Measurements from ENCODE around the gene IGLL1.
"Not testable (repeated sequence)": the region's sequence is repeated elsewhere in the genome, so short reads cannot be mapped to it uniquely, and the experiment has no call there.

The IGLL1 gene

GRCh38 chr22:23574371-23574811, 5.7 kb downstream of the IGLL1 start:
- no peaks in the 10 kb centered on the region for H3K27me3 ChIP-seq (replicated peaks)
- in situ Hi-C loops (cut with HindIII; ENCODE audit: low pct_ligation_motif_present, low sequenced_read_pairs): no loop called here
- DNase-seq: no peak
- H3K36me3 ChIP-seq (replicated peaks): no peaks in the 10 kb centered on the region
- H3K4me3 ChIP-seq (ENCODE audit: low read depth, low read length): no peak overlapping the region
- H3K27ac ChIP-seq: no peak overlapping the region
- no peak for TF ChIP-seq CTCF (IDR thresholded peaks at IDR 0.05; ENCODE audit: low read depth, low read length, missing control alignments)

GRCh38 chr22:23573701-23574235, 6.3 kb downstream of the IGLL1 start:
- in situ Hi-C loops (cut with HindIII; ENCODE audit: low pct_ligation_motif_present, low sequenced_read_pairs); H3K4me3 ChIP-seq (ENCODE audit: low read depth, low read length); DNase-seq; H3K36me3 ChIP-seq (replicated peaks); H3K27me3 ChIP-seq (replicated peaks); H3K27ac ChIP-seq: not testable (repeated sequence)

DNA sequence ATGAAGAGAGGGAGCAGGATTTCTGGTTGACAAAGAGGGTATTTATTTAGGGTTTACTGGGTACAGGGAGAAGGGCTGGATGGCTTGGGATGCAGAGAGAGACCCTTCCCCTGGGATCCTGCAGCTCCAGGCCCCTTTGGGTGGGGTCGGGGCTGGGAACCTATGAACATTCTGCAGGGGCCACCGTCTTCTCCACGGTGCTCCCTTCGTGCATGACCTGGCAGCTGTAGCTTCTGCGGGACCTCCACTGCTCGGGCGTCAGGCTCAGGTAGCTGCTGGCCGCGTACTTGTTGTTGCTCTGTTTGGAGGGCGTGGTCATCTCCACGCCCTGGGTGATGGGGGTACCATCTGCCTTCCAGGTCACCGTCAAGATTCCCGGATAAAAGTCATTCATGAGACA, 7.0 kb downstream of the IGLL1 start:
- H3K27ac ChIP-seq; H3K27me3 ChIP-seq (replicated peaks); H3K36me3 ChIP-seq (replicated peaks); in situ Hi-C loops (cut with HindIII; ENCODE audit: low pct_ligation_motif_present, low sequenced_read_pairs); DNase-seq; H3K4me3 ChIP-seq (ENCODE audit: low read depth, low read length): not testable (repeated sequence)

DNA sequence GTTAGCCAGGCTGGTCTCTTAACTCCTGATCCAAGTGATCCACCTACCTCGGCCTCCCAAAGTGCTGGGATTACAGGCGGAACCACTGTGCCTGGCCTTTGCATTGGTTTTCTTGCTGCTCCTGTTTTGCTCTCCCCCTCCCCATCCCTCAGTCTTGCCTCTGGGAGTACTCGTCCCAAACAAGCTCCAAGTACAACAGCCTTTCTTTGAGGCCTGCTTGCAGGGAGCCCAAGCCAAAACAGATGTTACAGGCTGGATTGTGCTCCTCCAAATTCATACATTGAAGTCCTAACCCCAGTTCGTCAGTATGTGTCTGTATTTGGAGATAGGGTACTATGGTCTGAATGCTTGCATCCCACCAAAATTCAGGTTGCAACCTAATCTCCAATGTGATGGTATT, 8.6 kb downstream of the IGLL1 start:
- H3K4me3 ChIP-seq (ENCODE audit: low read depth, low read length): no peak overlapping the region
- no peaks in the 10 kb centered on the region for H3K36me3 ChIP-seq (replicated peaks)
- no peak for TF ChIP-seq CTCF (IDR thresholded peaks at IDR 0.05; ENCODE audit: low read depth, low read length, missing control alignments)
- peaks cover 7% of the 10 kb centered on the region for H3K27me3 ChIP-seq (replicated peaks)
- in situ Hi-C loops (cut with HindIII; ENCODE audit: low pct_ligation_motif_present, low sequenced_read_pairs): no loop called here
- DNase-seq: no peak
- no peak overlapping the region for H3K27ac ChIP-seq

DNA sequence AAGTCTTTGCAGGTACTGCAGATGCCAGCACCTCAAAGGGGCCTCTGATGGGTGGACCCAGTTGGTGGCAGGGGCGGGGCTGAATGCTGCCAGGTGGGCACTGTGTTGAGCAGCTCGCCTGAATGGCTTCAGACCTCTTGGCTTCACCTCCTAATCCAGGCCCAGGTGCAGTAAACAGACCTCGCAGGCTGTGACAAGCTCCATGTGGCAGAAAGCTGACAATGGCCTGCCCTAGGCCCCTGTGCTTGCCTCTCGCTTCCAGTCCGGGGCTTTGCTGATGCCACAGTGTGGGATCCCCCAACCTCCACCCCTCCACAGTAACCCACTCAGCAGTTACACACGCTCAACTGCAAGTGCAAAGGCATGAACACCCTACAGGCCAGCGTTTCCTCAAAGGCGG, 9.4 kb downstream of the IGLL1 start:
- H3K27ac ChIP-seq: no peak overlapping the region
- H3K36me3 ChIP-seq (replicated peaks): no peaks in the 10 kb centered on the region
- no peak overlapping the region for H3K4me3 ChIP-seq (ENCODE audit: low read depth, low read length)
- DNase-seq: no peak
- no peak for TF ChIP-seq CTCF (IDR thresholded peaks at IDR 0.05; ENCODE audit: low read depth, low read length, missing control alignments)
- in situ Hi-C loops (cut with HindIII; ENCODE audit: low pct_ligation_motif_present, low sequenced_read_pairs): no loop called here
- H3K27me3 ChIP-seq (replicated peaks): peaks cover 12% of the 10 kb centered on the region

DNA sequence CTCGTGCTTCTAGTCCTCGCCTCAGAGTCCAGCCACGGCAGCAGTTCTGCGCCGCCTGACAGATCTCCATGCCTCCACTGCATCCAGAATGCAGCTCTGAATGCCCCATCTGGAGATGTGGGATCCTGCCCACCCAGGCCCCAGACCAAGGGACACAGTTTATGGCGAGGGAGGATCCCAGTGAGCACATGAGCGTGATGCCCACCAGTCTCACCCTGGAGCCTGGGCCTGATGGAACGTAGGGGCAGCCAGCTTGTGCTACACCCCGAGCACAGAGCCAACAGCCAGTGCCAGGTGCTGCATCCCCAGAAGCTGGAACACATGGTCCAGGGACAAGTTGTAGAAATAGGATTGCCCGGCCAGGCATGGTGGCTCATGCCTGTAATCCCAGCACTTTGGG, 10.4 kb downstream of the IGLL1 start:
- Histone ChIP-seq H3K36me3 (replicated peaks) (no peaks in the 10 kb centered on the region), H3K4me3 (ENCODE audit: low read depth, low read length) (no peak overlapping the region), H3K27ac (no peak overlapping the region), H3K27me3 (replicated peaks) (peaks cover 17% of the 10 kb centered on the region)
- in situ Hi-C loops (cut with HindIII; ENCODE audit: low pct_ligation_motif_present, low sequenced_read_pairs): no loop called here
- TF ChIP-seq CTCF (IDR thresholded peaks at IDR 0.05; ENCODE audit: low read depth, low read length, missing control alignments): no peak
- DNase-seq: no peak

DNA sequence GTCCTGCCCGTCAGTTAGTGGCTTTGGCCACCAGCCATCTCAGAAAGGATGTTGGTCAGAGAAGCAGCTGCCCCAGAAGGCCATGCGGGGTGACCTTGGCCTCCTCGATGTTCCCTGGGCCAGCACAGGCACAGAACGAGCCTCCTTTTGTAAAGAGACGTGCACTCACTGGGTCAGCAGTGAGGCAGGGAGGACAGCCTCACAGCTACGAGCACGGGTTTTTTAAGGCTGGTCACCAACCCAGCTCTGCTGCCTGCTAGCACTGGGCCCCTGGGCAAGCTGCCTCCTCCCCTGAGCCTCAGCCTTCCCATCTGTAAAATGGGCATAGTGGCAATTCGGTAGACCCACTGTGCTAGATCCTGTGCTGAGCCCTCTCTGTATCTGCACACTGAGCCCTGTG, 10.8 kb downstream of the IGLL1 start:
- H3K36me3 ChIP-seq (replicated peaks): no peaks in the 10 kb centered on the region
- no peak overlapping the region for H3K4me3 ChIP-seq (ENCODE audit: low read depth, low read length)
- no peak for TF ChIP-seq CTCF (IDR thresholded peaks at IDR 0.05; ENCODE audit: low read depth, low read length, missing control alignments)
- in situ Hi-C loops (cut with HindIII; ENCODE audit: low pct_ligation_motif_present, low sequenced_read_pairs): no loop called here
- peaks cover 17% of the 10 kb centered on the region for H3K27me3 ChIP-seq (replicated peaks)
- no peak for DNase-seq
- no peak overlapping the region for H3K27ac ChIP-seq

All from brain microvascular endothelial cell (primary cell).